DOHH2 (cell line): Measurements from ENCODE around the gene BAZ2B.

Source experiments
- H3F3A ChIP-seq: fragments of 200-600 bp; sonication (generic), shearing (Covaris generic); 2 replicates; pipeline ENCODE4 v1.6.0; 2016; ENCODE audit warnings: antibody characterized with exemption, mild to moderate bottlenecking; ENCODE audit not compliant: control insufficient read depth, insufficient read depth
- H3K27ac ChIP-seq: fragments of 200-600 bp; sonication (generic); 2 replicates; pipeline ENCODE4 v1.5.1; 2014; ENCODE audit warnings: low read depth, mild to moderate bottlenecking, low read length, moderate library complexity
- H3K27me3 ChIP-seq: fragments of 200-600 bp; sonication (generic); 2 replicates; pipeline ENCODE4 v1.6.1; 2014; ENCODE audit warnings: mild to moderate bottlenecking, low read length, mixed read lengths; ENCODE audit not compliant: control insufficient read depth
- H3K36me3 ChIP-seq: fragments of 200-600 bp; sonication (generic); 2 replicates; pipeline ENCODE4 v1.6.1; 2014; ENCODE audit warnings: mild to moderate bottlenecking, low read length, moderate library complexity, mixed read lengths; ENCODE audit not compliant: control insufficient read depth
- H3K4me1 ChIP-seq: fragments of 200-600 bp; sonication (generic); 2 replicates; pipeline ENCODE4 v1.6.1; 2014; ENCODE audit warnings: mild to moderate bottlenecking, low read length, mixed read lengths; ENCODE audit not compliant: control insufficient read depth
- H3K4me2 ChIP-seq: fragments of 200-600 bp; sonication (generic); 2 replicates; pipeline ENCODE4 v1.6.0; 2014; ENCODE audit warnings: mild to moderate bottlenecking, low read length, moderate library complexity
- H3K4me3 ChIP-seq: fragments of 200-600 bp; sonication (generic); 2 replicates; pipeline ENCODE4 v1.5.1; 2014; ENCODE audit warnings: mild to moderate bottlenecking, low read length, mixed read lengths
- H3K79me2 ChIP-seq: fragments of 200-600 bp; sonication (generic); 2 replicates; pipeline ENCODE4 v1.6.1; 2014; ENCODE audit warnings: mild to moderate bottlenecking, low read length, mixed read lengths; ENCODE audit not compliant: control insufficient read depth
- H3K9me2 ChIP-seq: fragments of 200-600 bp; sonication (generic); replicated peaks from 2 replicates; pipeline ENCODE4 v1.6.1; 2014; ENCODE audit warnings: mild to moderate bottlenecking, low read length, mixed read lengths; ENCODE audit not compliant: control insufficient read depth
- H3K9me3 ChIP-seq: fragments of 200-600 bp; sonication (generic); 2 replicates; pipeline ENCODE4 v1.6.1; 2014; ENCODE audit warnings: antibody characterized with exemption, low read length, mixed read lengths; ENCODE audit not compliant: control insufficient read depth, insufficient read depth
- H4K20me1 ChIP-seq: fragments of 200-600 bp; sonication (generic); 2 replicates; pipeline ENCODE4 v1.6.0; 2014; ENCODE audit warnings: low read depth, mild to moderate bottlenecking, antibody characterized with exemption, low read length, moderate library complexity; ENCODE audit not compliant: control insufficient read depth, insufficient read depth
- CTCF ChIP-seq: fragments of 200-600 bp; sonication (generic); IDR thresholded peaks from one replicate; pipeline ENCODE4 v1.5.1; 2014; ENCODE audit warnings: antibody characterized with exemption, mild to moderate bottlenecking, low read depth, low read length; ENCODE audit not compliant: poor library complexity, severe bottlenecking
- EZH2phosphoT487 ChIP-seq: fragments of 200-600 bp; sonication (generic); IDR thresholded peaks from 2 replicates; pipeline ENCODE4 v1.6.1; 2017; ENCODE audit warnings: borderline replicate concordance, mild to moderate bottlenecking, antibody characterized with exemption, low read length, moderate library complexity, mixed read lengths

BAZ2B gene

DNA sequence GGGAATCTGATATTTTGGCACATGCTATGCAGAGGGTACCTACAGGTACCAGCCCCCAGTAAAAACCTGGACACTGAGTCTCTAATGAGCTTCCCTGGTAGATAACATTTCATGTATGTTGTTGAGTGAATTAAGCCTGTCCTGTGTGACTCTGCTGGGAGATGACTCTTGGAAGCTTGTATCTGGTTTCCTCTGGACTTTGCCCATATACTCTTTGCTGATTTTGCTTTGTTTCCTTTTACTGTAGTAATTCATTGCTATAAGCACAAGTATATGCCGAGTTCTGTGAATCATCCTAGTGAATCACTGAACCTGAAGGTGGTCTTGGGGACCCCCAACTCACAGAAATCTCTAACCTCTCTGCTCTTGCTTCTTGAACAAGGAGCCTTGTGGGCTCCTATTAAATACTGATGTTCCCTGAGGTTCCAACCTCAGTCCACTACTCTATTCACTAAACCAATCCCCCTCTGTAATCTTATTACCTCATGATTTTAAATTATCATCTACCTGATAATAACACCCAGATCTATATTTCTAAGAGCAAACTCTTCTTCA is 235.6 kb downstream of the BAZ2B start:
- no peak overlapping the region for H3K27ac ChIP-seq
- peaks cover 4% of the 10 kb centered on the region; the same call in 1 of the 2 replicates for H3K4me1 ChIP-seq
- no peak overlapping the region for H3K4me3 ChIP-seq
- no peaks in the 10 kb centered on the region for H3K9me2 ChIP-seq
- H3K36me3 ChIP-seq: peaks cover 22% of the 10 kb centered on the region
- H3K9me3 ChIP-seq: no peaks in the 10 kb centered on the region
- TF ChIP-seq EZH2phosphoT487 (no peak), CTCF (no peak)
- H4K20me1 ChIP-seq: no peaks in the 10 kb centered on the region
- H3K79me2 ChIP-seq: no peaks in the 10 kb centered on the region
- H3K4me2 ChIP-seq: no peak overlapping the region
- H3F3A ChIP-seq: no peaks in the 10 kb centered on the region; the same call in 1 of the 2 replicates
- no peaks in the 10 kb centered on the region for H3K27me3 ChIP-seq

GRCh38 chr2:159379181-159379580 is 237.2 kb downstream of the BAZ2B start:
- Histone ChIP-seq H3K4me3 (no peak overlapping the region), H3K27ac (no peak overlapping the region), H3K9me2 (no peaks in the 10 kb centered on the region), H3K27me3 (no peaks in the 10 kb centered on the region), H3F3A (no peaks in the 10 kb centered on the region; the same call in 1 of the 2 replicates), H4K20me1 (no peaks in the 10 kb centered on the region), H3K9me3 (no peaks in the 10 kb centered on the region), H3K79me2 (no peaks in the 10 kb centered on the region), H3K4me1 (peaks cover 4% of the 10 kb centered on the region; the same call in 1 of the 2 replicates), H3K4me2 (no peak overlapping the region), H3K36me3 (peaks cover 17% of the 10 kb centered on the region)
- TF ChIP-seq CTCF: no peak
- no peak for TF ChIP-seq EZH2phosphoT487

- no peaks in the 10 kb centered on the region for H3F3A ChIP-seq
- no peak for TF ChIP-seq EZH2phosphoT487
- no peak for TF ChIP-seq CTCF
- H3K9me3 ChIP-seq: no peaks in the 10 kb centered on the region
- no peaks in the 10 kb centered on the region for H3K9me2 ChIP-seq
- no peak overlapping the region for H3K27ac ChIP-seq
- peaks cover 25% of the 10 kb centered on the region for H3K36me3 ChIP-seq
- H3K4me2 ChIP-seq: no peak overlapping the region
- no peaks in the 10 kb centered on the region for H3K4me1 ChIP-seq
- H4K20me1 ChIP-seq: no peaks in the 10 kb centered on the region
- H3K27me3 ChIP-seq: no peaks in the 10 kb centered on the region
- no peak overlapping the region for H3K4me3 ChIP-seq
- H3K79me2 ChIP-seq: no peaks in the 10 kb centered on the region
Measured at GRCh38 chr2:159375241-159375640, 241.1 kb downstream of the BAZ2B start.

DNA sequence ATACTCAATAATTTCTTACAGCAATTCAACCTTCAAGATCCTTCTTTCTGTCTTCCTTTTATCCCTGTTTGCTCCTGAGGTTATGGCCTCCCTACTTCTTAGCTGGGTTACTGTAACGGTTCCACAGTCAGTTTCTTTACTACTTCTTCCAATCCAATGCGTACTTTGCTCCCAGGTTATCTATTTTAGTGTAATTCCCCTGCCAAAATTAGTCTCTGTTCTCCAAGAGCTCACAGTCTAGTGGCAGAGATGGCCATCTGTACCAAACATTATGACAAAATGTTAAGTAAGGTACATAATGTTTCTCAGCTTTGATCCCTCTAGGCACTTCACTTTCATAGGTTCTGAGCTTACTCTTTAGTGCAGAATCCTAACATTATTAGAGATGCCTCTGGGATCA is 244.8 kb downstream of the BAZ2B start:
- H3K36me3 ChIP-seq: peaks cover 28% of the 10 kb centered on the region
- H3F3A ChIP-seq: no peaks in the 10 kb centered on the region
- H3K27me3 ChIP-seq: no peaks in the 10 kb centered on the region
- H3K79me2 ChIP-seq: no peaks in the 10 kb centered on the region
- H3K4me1 ChIP-seq: no peaks in the 10 kb centered on the region
- H3K9me3 ChIP-seq: no peaks in the 10 kb centered on the region
- no peaks in the 10 kb centered on the region for H4K20me1 ChIP-seq
- H3K9me2 ChIP-seq: no peaks in the 10 kb centered on the region
- no peak for TF ChIP-seq CTCF
- TF ChIP-seq EZH2phosphoT487: no peak
- H3K4me2 ChIP-seq: no peak overlapping the region
- no peak overlapping the region for H3K4me3 ChIP-seq
- H3K27ac ChIP-seq: no peak overlapping the region
